GM12801 (cell line): ENCODE measurements around the gene CCDC171.

Experiments used
- TF ChIP-seq, protein P1 (sequence below): IDR thresholded peaks from one replicate; pipeline ENCODE4 v1.5.1; 2011; ENCODE audit warnings: control low read depth; ENCODE audit not compliant: insufficient read length; ENCODE audit errors: extremely low read depth

Gene CCDC171

DNA sequence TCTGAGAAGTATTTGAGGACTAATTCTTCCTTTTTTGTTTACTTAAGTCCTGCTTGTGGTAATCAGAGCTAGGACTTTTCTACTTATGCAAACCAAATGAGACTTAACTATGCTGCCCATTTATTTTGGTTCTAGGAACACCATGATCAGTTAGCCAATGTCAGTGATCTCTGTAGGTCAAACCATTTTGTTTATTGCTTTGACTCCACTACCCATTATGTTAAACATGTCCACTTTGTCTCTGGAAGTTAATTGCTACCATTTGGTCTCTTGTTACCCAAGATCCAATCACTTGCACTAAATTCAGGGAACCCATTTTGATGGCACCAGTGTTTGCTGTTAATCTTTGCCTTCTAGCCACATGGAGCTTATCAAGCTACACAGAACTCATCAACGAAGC is 161.9 kb downstream of the CCDC171 start:
- TF ChIP-seq, protein P1, sequence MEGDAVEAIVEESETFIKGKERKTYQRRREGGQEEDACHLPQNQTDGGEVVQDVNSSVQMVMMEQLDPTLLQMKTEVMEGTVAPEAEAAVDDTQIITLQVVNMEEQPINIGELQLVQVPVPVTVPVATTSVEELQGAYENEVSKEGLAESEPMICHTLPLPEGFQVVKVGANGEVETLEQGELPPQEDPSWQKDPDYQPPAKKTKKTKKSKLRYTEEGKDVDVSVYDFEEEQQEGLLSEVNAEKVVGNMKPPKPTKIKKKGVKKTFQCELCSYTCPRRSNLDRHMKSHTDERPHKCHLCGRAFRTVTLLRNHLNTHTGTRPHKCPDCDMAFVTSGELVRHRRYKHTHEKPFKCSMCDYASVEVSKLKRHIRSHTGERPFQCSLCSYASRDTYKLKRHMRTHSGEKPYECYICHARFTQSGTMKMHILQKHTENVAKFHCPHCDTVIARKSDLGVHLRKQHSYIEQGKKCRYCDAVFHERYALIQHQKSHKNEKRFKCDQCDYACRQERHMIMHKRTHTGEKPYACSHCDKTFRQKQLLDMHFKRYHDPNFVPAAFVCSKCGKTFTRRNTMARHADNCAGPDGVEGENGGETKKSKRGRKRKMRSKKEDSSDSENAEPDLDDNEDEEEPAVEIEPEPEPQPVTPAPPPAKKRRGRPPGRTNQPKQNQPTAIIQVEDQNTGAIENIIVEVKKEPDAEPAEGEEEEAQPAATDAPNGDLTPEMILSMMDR, result no peak

DNA sequence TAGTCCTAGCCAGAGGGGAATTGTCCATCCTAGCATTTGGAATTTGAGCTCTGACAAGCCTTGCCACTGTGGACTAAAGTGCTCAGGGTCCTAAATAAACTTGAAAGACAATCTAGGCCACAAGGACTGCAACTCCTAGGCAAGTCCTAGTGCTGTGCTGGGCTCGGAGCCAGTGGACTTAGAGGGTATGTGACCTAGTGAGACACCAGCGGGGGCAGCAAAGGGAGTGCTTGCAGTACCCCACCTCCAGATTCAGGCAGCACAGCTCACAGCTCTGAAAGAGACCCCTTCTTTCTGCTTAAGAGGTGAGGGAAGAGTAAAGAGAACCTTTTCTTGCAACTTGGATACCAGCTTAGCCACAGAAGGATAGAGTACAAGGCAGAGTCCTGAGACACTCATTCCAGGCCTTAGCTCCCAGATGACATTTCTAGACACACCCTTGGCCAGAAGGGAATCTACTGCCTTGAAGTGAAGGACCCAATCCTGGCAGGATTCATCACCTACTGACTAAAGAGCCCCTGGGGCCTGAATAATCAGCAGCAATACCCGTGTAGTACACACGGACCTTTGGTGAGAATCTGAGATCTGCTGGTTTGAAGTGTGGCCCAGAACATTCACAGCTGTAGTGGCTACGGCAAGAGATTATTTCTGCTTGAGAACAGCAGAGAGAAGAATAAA is 164.6 kb downstream of the CCDC171 start:
- TF ChIP-seq, protein P1, result no peak

DNA sequence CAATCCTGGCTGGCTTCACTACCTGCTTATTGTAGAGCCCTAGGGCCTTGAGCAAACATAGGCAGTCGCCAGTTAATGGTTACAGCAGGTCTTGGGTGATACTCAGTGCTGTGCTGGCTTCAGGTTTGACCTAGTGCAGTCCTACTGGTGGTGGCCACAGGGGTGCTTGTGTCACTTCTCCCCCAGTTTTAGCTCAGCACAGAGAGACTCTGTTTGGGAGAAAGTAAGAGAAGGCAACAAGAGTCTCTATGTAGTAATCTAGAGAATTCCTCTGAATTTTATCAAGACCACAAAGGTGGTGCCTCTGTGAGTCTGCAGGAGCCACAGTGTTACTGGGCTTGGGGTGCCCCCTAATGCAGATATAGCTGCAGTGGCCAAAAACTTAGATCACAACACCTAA is 165.6 kb downstream of the CCDC171 start:
- TF ChIP-seq, protein P1, result no peak

DNA sequence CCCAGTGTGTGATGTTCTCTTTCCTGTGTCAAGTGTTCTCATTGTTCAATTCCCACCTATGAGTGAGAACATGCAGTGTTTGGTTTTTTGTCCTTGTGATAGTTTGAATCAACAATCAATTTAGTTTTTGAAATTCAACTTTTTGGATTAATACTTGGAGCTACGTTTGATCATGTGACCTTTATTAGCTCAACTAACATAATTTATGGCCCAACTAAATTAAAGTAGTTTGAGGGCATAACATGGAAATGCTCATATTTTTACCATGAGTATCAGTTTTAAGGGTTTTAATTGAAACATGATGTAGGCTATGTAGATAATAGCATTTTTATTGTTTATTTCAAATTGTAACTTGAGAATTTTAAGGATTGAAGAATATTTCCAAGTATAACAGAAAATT is 168.0 kb downstream of the CCDC171 start:
- TF ChIP-seq, protein P1, result no peak

DNA sequence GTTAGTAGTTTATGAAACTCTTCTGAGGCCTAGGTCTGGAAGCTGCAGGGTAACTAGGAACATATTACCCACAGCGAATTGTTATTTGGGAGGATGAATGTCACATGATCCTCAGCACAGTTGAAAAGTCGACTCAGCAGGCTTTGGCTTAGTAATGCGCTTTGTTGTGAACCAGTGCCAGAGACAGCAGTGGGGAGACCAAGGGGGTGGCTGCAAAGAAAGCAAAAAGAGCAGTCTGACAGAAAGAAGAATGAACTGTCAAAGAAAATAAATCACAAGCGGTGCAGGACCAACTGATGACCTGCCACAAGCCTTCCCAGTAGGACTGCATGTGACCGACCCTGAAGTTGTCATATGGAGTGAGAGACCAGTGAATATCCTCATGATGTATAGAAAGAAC is 170.0 kb downstream of the CCDC171 start:
- TF ChIP-seq, protein P1, result no peak

DNA sequence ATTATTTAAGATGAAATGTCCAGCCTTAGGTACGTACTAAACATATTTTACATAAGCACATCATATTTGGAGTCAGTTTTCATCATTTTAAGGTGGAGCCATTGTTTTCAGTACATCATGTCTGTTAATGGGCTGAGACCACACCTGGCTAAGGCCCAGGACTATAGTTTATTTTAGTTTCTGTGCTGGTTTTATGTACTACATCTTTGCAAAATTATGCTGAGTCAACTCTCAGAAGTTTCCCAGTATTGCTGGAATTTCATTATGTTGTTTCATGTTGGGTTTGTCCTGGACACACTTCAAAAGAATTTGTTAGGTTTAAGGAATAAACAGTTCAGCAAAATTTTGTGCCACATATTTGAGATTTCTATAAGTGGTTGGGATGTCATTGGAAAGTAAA is 171.2 kb downstream of the CCDC171 start:
- TF ChIP-seq, protein P1, result no peak

DNA sequence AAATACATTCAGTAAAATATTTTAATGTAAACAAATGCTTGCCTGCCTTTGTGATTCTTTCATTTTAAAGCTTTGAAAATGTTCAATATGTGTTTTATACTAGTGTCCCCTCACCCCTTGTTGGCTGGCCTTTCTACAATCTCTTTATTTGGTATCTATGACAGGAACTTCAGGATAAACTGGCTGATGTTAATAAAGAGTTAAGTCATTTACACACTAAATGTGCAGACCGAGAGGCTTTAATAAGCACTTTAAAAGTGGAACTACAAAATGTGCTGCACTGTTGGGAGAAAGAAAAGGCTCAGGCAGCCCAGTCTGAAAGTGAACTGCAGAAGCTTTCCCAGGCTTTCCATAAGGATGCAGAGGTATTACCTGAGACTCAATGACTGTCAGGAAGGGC is 171.8 kb downstream of the CCDC171 start:
- TF ChIP-seq, protein P1, result no peak
